A549 (cell line): Measurements from ENCODE around the gene DPEP2NB.

Experiments used
- CEBPB ChIP-seq, 2 experiments: fragments of >200 bp in 1 of 2; sonication (Bioruptor Twin) in 1 of 2; formaldehyde crosslinking in 1 of 2; IDR thresholded peaks; 2 replicates each; pipeline ENCODE4 v1.6.1; 2012 to 2016
- CHD2 ChIP-seq: fragments of 150-350 bp; IDR thresholded peaks from 2 replicates; pipeline ENCODE4 v1.6.1; 2014; ENCODE audit warnings: low read length; ENCODE audit not compliant: partially characterized antibody
- CHD4 ChIP-seq: fragments of 200-600 bp; sonication (generic); IDR thresholded peaks from 2 replicates; pipeline ENCODE4 v1.6.1; 2016; ENCODE audit warnings: antibody characterized with exemption, mild to moderate bottlenecking, borderline replicate concordance
- CTCF ChIP-seq: fragments of >200 bp; sonication (Bioruptor Twin); formaldehyde crosslinking; IDR thresholded peaks from 3 replicates; pipeline ENCODE4 v1.5.1; 2016
- EHMT2 ChIP-seq: fragments of 200-600 bp; sonication (generic); IDR thresholded peaks from 2 replicates; pipeline ENCODE4 v1.6.1; 2016; ENCODE audit warnings: antibody characterized with exemption, low read depth, mild to moderate bottlenecking, moderate library complexity
- JUNB ChIP-seq: fragments of >200 bp; sonication (Bioruptor Twin); formaldehyde crosslinking; IDR thresholded peaks from 2 replicates; pipeline ENCODE4 v1.6.1; 2016
- KDM1A ChIP-seq: fragments of 200-600 bp; sonication (generic); IDR thresholded peaks from 2 replicates; pipeline ENCODE4 v1.6.1; 2016; ENCODE audit warnings: low read depth, mild to moderate bottlenecking
- MAFK ChIP-seq: fragments of 450-650 bp; IDR thresholded peaks from 2 replicates; pipeline ENCODE4 v1.6.1; 2014; ENCODE audit not compliant: partially characterized antibody
- MAX ChIP-seq: IDR thresholded peaks from 2 replicates; pipeline ENCODE4 v1.6.1; 2012
- POLR2A ChIP-seq: IDR thresholded peaks from 2 replicates; pipeline ENCODE4 v1.6.1; 2012; ENCODE audit warnings: mild to moderate bottlenecking, low read length
- RCOR1 ChIP-seq: fragments of 150-350 bp; IDR thresholded peaks from 2 replicates; pipeline ENCODE4 v1.6.1; 2014; ENCODE audit warnings: antibody characterized with exemption, low read length, low read depth
- RFX5 ChIP-seq: fragments of 450-650 bp; IDR thresholded peaks from 2 replicates; pipeline ENCODE4 v1.7.1; 2014; ENCODE audit warnings: antibody characterized with exemption, mild to moderate bottlenecking, moderate library complexity
- TF ChIP-seq, protein P1 (sequence below): fragments of 200-600 bp; sonication (generic); IDR thresholded peaks from 2 replicates; pipeline ENCODE4 v1.6.1; 2016; ENCODE audit warnings: antibody characterized with exemption, mild to moderate bottlenecking, moderate library complexity
- TF ChIP-seq, protein P2 (sequence below): fragments of 450-650 bp; IDR thresholded peaks from 2 replicates; pipeline ENCODE4 v1.6.1; 2014; ENCODE audit warnings: antibody characterized with exemption

DNA sequence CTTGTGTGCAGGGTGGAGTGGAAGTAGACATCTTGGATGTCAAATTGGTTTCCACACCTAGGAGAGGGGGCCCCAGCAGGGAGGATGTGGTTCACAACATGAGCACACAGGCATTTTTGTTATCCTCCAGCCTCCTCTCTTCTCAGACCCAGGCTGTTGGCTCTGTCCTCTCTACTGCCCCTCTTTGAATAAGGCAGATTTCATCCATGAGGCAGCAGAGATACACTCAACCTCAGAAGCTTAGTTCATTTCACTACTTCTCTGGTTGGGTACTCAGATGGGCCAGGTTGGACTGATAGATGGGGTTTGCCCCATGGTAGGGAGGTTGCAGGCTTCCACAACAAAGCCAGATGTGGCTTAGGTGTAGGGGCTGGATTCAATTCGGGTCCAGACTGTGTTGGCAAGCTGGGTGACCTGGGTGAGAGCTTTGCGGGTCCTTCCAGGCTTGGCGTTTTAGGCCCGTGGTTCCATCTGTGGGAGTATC is 47.2 kb upstream of the DPEP2NB start:
- TF ChIP-seq CHD4: no peak
- TF ChIP-seq JUNB: no peak
- no peak for TF ChIP-seq KDM1A
- TF ChIP-seq CTCF: no peak
- TF ChIP-seq MAFK: no peak
- TF ChIP-seq, protein P1, sequence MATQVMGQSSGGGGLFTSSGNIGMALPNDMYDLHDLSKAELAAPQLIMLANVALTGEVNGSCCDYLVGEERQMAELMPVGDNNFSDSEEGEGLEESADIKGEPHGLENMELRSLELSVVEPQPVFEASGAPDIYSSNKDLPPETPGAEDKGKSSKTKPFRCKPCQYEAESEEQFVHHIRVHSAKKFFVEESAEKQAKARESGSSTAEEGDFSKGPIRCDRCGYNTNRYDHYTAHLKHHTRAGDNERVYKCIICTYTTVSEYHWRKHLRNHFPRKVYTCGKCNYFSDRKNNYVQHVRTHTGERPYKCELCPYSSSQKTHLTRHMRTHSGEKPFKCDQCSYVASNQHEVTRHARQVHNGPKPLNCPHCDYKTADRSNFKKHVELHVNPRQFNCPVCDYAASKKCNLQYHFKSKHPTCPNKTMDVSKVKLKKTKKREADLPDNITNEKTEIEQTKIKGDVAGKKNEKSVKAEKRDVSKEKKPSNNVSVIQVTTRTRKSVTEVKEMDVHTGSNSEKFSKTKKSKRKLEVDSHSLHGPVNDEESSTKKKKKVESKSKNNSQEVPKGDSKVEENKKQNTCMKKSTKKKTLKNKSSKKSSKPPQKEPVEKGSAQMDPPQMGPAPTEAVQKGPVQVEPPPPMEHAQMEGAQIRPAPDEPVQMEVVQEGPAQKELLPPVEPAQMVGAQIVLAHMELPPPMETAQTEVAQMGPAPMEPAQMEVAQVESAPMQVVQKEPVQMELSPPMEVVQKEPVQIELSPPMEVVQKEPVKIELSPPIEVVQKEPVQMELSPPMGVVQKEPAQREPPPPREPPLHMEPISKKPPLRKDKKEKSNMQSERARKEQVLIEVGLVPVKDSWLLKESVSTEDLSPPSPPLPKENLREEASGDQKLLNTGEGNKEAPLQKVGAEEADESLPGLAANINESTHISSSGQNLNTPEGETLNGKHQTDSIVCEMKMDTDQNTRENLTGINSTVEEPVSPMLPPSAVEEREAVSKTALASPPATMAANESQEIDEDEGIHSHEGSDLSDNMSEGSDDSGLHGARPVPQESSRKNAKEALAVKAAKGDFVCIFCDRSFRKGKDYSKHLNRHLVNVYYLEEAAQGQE: no peak
- no peak for TF ChIP-seq CHD2
- no peak for TF ChIP-seq MAX
- TF ChIP-seq CEBPB (IDR thresholded peaks at IDR 0.05): no peak
- TF ChIP-seq RFX5: no peak
- TF ChIP-seq RCOR1: no peak
- no peak for TF ChIP-seq EHMT2
- no peak for TF ChIP-seq POLR2A
- TF ChIP-seq, protein P2, sequence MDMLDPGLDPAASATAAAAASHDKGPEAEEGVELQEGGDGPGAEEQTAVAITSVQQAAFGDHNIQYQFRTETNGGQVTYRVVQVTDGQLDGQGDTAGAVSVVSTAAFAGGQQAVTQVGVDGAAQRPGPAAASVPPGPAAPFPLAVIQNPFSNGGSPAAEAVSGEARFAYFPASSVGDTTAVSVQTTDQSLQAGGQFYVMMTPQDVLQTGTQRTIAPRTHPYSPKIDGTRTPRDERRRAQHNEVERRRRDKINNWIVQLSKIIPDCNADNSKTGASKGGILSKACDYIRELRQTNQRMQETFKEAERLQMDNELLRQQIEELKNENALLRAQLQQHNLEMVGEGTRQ: no peak
